KMS-11 (cell line): Measurements from ENCODE around the gene PDHB.
"Not testable (repeated sequence)": the region's sequence is repeated elsewhere in the genome, so short reads cannot be mapped to it uniquely, and the experiment has no call there.

Source experiments
- H2AFZ ChIP-seq: fragments of 200-600 bp; sonication (generic); 2 replicates; pipeline ENCODE4 v1.6.1; 2016; ENCODE audit warnings: antibody characterized with exemption, mixed run types, low read depth
- H3K27ac ChIP-seq: fragments of 200-600 bp; sonication (generic); 2 replicates; pipeline ENCODE4 v1.6.1; 2016; ENCODE audit warnings: mild to moderate bottlenecking, mixed run types
- H3K27me3 ChIP-seq: fragments of 200-600 bp; sonication (generic); 2 replicates; pipeline ENCODE4 v1.6.1; 2017; ENCODE audit warnings: mild to moderate bottlenecking, low read depth, mixed run types, moderate library complexity; ENCODE audit not compliant: insufficient read depth
- H3K36me3 ChIP-seq: fragments of 200-600 bp; sonication (generic); 2 replicates; pipeline ENCODE4 v1.6.1; 2017; ENCODE audit warnings: mild to moderate bottlenecking, mixed run types; ENCODE audit not compliant: insufficient read depth
- H3K4me1 ChIP-seq: fragments of 200-600 bp; sonication (generic); 2 replicates; pipeline ENCODE4 v1.6.1; 2016; ENCODE audit warnings: mild to moderate bottlenecking, low read depth, mixed run types; ENCODE audit not compliant: poor library complexity, severe bottlenecking
- H3K4me2 ChIP-seq: fragments of 200-600 bp; sonication (generic); 2 replicates; pipeline ENCODE4 v1.7.0; 2016; ENCODE audit warnings: mild to moderate bottlenecking, mixed run types
- H3K4me3 ChIP-seq: fragments of 200-600 bp; sonication (generic); IDR thresholded peaks from 2 replicates; pipeline ENCODE4 v1.6.1; 2017; ENCODE audit warnings: low read depth, low read length, mixed read lengths; ENCODE audit not compliant: insufficient read depth
- H3K79me2 ChIP-seq: fragments of 200-600 bp; sonication (generic); 2 replicates; pipeline ENCODE4 v1.6.1; 2016; ENCODE audit warnings: low read depth, mixed run types; ENCODE audit not compliant: insufficient read depth
- H3K9ac ChIP-seq: fragments of 200-600 bp; sonication (generic); 2 replicates; pipeline ENCODE4 v1.6.1; 2016; ENCODE audit warnings: mild to moderate bottlenecking, mixed run types
- H4K20me1 ChIP-seq: fragments of 200-600 bp; sonication (generic); 2 replicates; pipeline ENCODE4 v1.6.1; 2016; ENCODE audit warnings: mild to moderate bottlenecking, mixed run types; ENCODE audit not compliant: insufficient read depth
- CTCF ChIP-seq: fragments of 200-600 bp; sonication (generic); conservative IDR thresholded peaks from 2 replicates; pipeline ENCODE4 v1.6.1; 2017; ENCODE audit warnings: low read depth, mild to moderate bottlenecking, antibody characterized with exemption, low read length, moderate library complexity, mixed read lengths

PDHB gene

GRCh38 chr3:58452176-58452575, 18.5 kb upstream of the PDHB start:
- H3K4me1 ChIP-seq = no peaks in the 10 kb centered on the region
- TF ChIP-seq CTCF = no peak
- H3K27ac ChIP-seq = no peak overlapping the region

GRCh38 chr3:58441514-58442450, 8.2 kb upstream of the PDHB start:
- H3K79me2 ChIP-seq = no peaks in the 10 kb centered on the region
- no peaks in the 10 kb centered on the region for H3K4me1 ChIP-seq
- no peaks in the 10 kb centered on the region for H3K27me3 ChIP-seq
- no peak overlapping the region for H3K4me3 ChIP-seq
- H3K36me3 ChIP-seq = no peaks in the 10 kb centered on the region
- no peaks in the 10 kb centered on the region for H4K20me1 ChIP-seq
- H2AFZ ChIP-seq = no peak overlapping the region
- H3K27ac ChIP-seq = no peak overlapping the region
- H3K9ac ChIP-seq = no peak overlapping the region
- no peak overlapping the region for H3K4me2 ChIP-seq
- no peak for TF ChIP-seq CTCF

More at GRCh38 chr3:58452176-58452575, 18.5 kb upstream of the PDHB start:
- Histone ChIP-seq H4K20me1 (no peaks in the 10 kb centered on the region), H3K9ac (no peak overlapping the region), H2AFZ (no peak overlapping the region), H3K79me2 (no peaks in the 10 kb centered on the region), H3K27me3 (no peaks in the 10 kb centered on the region), H3K36me3 (no peaks in the 10 kb centered on the region), H3K4me2 (no peak overlapping the region), H3K4me3 (no peak overlapping the region)

- H3K27ac ChIP-seq, H3K27me3 ChIP-seq, H3K4me1 ChIP-seq, H3K36me3 ChIP-seq, H3K9ac ChIP-seq, H2AFZ ChIP-seq, H3K79me2 ChIP-seq, H4K20me1 ChIP-seq, H3K4me2 ChIP-seq, H3K4me3 ChIP-seq: not testable (repeated sequence)
These were observed 7.3 kb upstream of the PDHB start for GRCh38 chr3:58440996-58441355.

GRCh38 chr3:58437276-58437675, 3.6 kb upstream of the PDHB start:
- peaks cover 11% of the 10 kb centered on the region for H3K79me2 ChIP-seq
- not testable (repeated sequence) for H3K9ac ChIP-seq

GRCh38 chr3:58434990-58435389, 1.4 kb upstream of the PDHB start:
- H3K4me1 ChIP-seq = peaks cover 34% of the 10 kb centered on the region
- no peaks in the 10 kb centered on the region for H4K20me1 ChIP-seq
- peaks cover 18% of the 10 kb centered on the region for H3K79me2 ChIP-seq
- no peak overlapping the region for H3K4me2 ChIP-seq
- no peak overlapping the region for H2AFZ ChIP-seq
- no peak for TF ChIP-seq CTCF
- no peaks in the 10 kb centered on the region for H3K36me3 ChIP-seq
- no peak overlapping the region for H3K4me3 ChIP-seq
- H3K27ac ChIP-seq = no peak overlapping the region
- H3K9ac ChIP-seq = no peak overlapping the region
- H3K27me3 ChIP-seq = no peaks in the 10 kb centered on the region

More at GRCh38 chr3:58437276-58437675, 3.6 kb upstream of the PDHB start:
- H4K20me1 ChIP-seq, H3K4me2 ChIP-seq, H2AFZ ChIP-seq, H3K27me3 ChIP-seq, H3K4me3 ChIP-seq, H3K27ac ChIP-seq, H3K36me3 ChIP-seq: not testable (repeated sequence)
- peaks cover 11% of the 10 kb centered on the region for H3K4me1 ChIP-seq
